GM19463 (cell line): ENCODE measurements around the gene LZTS2.

Source experiments
- ATAC-seq: cut with Tn5 transposase; IDR thresholded peaks from one replicate; pipeline ENCODE4 v1.9.1; 2021; ENCODE audit warnings: mild to moderate bottlenecking, moderate library complexity; ENCODE audit not compliant: unreplicated experiment

Gene LZTS2

GRCh38 chr10:100997360-100998182 lies 2.0 kb upstream of the LZTS2 start:
- peak; percentile 28 for ATAC-seq

- peak; percentile 38 for ATAC-seq
Observed at GRCh38 chr10:100998183-100998990, 1.2 kb upstream of the LZTS2 start.

- ATAC-seq, result peak; percentile 53
Observed at GRCh38 chr10:100998991-100999741, 442 bp upstream of the LZTS2 start.

GRCh38 chr10:101000127-101000914 lies 713 bp downstream of the LZTS2 start:
- no peak for ATAC-seq

- no peak for ATAC-seq
Observed at GRCh38 chr10:101000915-101001658, 1.5 kb downstream of the LZTS2 start.

- no peak for ATAC-seq
Observed at GRCh38 chr10:101001659-101002035, 2.0 kb downstream of the LZTS2 start.

- no peak for ATAC-seq
Observed at GRCh38 chr10:101002456-101002855, 2.8 kb downstream of the LZTS2 start.

GRCh38 chr10:101003639-101004206 lies 4.1 kb downstream of the LZTS2 start:
- no peak for ATAC-seq

- no peak for ATAC-seq
Observed at GRCh38 chr10:101005361-101005760, 5.8 kb downstream of the LZTS2 start.

- ATAC-seq, result no peak
Observed at GRCh38 chr10:101005869-101006567, 6.4 kb downstream of the LZTS2 start.

- no peak for ATAC-seq
Observed at GRCh38 chr10:101006593-101007098, 7.0 kb downstream of the LZTS2 start.

- ATAC-seq, result no peak
Observed at GRCh38 chr10:101007099-101007711, 7.6 kb downstream of the LZTS2 start.

GRCh38 chr10:101007915-101008822 lies 8.6 kb downstream of the LZTS2 start:
- no peak for ATAC-seq

GRCh38 chr10:101008823-101009423 lies 9.3 kb downstream of the LZTS2 start:
- ATAC-seq, result no peak

- ATAC-seq, result no peak
Observed at GRCh38 chr10:101010329-101010728, 10.7 kb downstream of the LZTS2 start.

GRCh38 chr10:101011517-101012423 lies 12.2 kb downstream of the LZTS2 start:
- ATAC-seq, result no peak
